Measurements from ENCODE around the gene GPC3.
"Not testable (repeated sequence)": the region's sequence is repeated elsewhere in the genome, so short reads cannot be mapped to it uniquely, and the experiment has no call there.

GPC3 gene

DNA sequence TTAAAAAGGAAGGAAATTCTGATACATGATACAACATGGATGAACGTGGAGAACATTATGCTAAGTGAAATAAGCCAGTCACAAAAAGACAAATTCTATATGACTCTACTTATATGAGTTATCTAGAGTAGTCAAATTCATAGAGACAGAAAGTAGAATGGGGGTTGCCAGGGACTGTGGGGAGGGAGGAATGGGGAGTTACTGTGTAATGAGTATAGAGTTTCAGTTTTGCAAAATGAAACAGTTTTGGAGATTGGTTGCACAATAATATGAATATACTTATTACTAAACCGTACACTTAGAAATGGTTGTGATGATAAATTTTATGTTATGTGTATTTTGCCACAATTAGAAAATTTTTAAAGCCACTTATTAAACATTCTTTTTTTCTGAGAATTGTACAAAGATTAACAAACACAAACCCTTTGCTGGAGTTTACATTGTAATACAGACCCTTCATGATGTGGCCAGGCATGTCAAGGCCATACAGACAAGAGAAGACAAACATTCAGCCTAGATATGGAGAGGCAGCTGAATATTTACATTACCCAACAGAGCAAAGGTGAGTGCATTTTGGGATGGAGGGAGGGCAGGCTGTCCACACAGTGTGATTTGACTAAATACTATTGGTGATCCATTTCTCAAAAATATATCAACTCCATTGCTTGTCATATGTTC lies 21.2 kb upstream of the GPC3 start:
- peaks cover 8% of the 10 kb centered on the region; the same call in 1 of the 2 replicates for H3K4me1 ChIP-seq (ENCODE audit: insufficient read depth, low read length)
- no peak overlapping the region for H3K9ac ChIP-seq (ENCODE audit: low read depth, low read length)
- no peaks in the 10 kb centered on the region for H3K36me3 ChIP-seq (ENCODE audit: insufficient read depth, low read length)
- H3K9me3 ChIP-seq (ENCODE audit: control insufficient read depth, insufficient read depth, low read length): no peaks in the 10 kb centered on the region

- peaks cover 8% of the 10 kb centered on the region; the same call in 1 of the 2 replicates for H3K4me1 ChIP-seq (ENCODE audit: insufficient read depth, low read length)
- no peak overlapping the region for H3K9ac ChIP-seq (ENCODE audit: low read depth, low read length)
Observed at GRCh38 chrX:134004084-134004483, 18.7 kb upstream of the GPC3 start.

DNA sequence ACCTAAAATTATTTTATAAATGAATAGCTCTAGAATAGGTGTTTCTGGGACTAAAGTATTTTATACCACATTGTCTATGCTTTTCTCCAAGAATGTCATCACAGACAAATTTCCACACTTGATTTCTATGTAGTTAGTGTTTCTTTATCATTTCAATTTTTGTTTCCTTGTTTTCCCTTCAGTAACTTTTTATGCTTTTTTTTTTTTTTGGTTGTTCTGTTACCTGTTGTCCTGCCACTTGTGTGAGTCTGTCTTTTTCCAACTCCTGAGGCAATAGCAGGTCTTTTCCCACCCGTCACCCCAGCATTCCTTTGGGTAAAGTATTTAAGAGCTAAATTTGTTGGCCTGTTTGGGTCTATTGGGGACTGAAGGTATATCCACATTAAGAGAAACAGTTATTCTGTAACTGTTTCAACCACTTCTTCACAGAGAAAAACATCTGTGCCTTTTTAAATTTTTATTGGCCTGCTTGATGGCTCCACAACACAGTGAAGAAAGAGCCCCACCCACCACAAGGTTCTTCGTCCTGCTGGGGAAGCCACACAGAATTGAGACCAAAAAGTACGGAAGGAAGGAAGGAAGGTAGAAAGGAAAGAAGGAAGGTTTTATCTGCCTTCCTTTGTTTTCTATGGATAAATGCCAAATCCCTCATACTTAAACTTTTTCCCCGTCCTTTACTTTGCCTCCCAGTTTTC lies 17.7 kb upstream of the GPC3 start:
- Histone ChIP-seq H3K36me3 (ENCODE audit: insufficient read depth, low read length) (no peaks in the 10 kb centered on the region), H3K9ac (ENCODE audit: low read depth, low read length) (no peak overlapping the region), H3K9me3 (ENCODE audit: control insufficient read depth, insufficient read depth, low read length) (no peaks in the 10 kb centered on the region), H3K4me1 (ENCODE audit: insufficient read depth, low read length) (peaks cover 8% of the 10 kb centered on the region; the same call in 1 of the 2 replicates)

More at GRCh38 chrX:134004084-134004483, 18.7 kb upstream of the GPC3 start:
- no peaks in the 10 kb centered on the region for H3K36me3 ChIP-seq (ENCODE audit: insufficient read depth, low read length)
- H3K9me3 ChIP-seq (ENCODE audit: control insufficient read depth, insufficient read depth, low read length): no peaks in the 10 kb centered on the region

GRCh38 chrX:134000260-134001245 lies 15.2 kb upstream of the GPC3 start:
- H3K9me3 ChIP-seq (ENCODE audit: control insufficient read depth, insufficient read depth, low read length): no peaks in the 10 kb centered on the region
- H3K36me3 ChIP-seq (ENCODE audit: insufficient read depth, low read length): no peaks in the 10 kb centered on the region
- H3K4me1 ChIP-seq (ENCODE audit: insufficient read depth, low read length): peaks cover 8% of the 10 kb centered on the region; the same call in 1 of the 2 replicates
- H3K9ac ChIP-seq (ENCODE audit: low read depth, low read length): no peak overlapping the region

DNA sequence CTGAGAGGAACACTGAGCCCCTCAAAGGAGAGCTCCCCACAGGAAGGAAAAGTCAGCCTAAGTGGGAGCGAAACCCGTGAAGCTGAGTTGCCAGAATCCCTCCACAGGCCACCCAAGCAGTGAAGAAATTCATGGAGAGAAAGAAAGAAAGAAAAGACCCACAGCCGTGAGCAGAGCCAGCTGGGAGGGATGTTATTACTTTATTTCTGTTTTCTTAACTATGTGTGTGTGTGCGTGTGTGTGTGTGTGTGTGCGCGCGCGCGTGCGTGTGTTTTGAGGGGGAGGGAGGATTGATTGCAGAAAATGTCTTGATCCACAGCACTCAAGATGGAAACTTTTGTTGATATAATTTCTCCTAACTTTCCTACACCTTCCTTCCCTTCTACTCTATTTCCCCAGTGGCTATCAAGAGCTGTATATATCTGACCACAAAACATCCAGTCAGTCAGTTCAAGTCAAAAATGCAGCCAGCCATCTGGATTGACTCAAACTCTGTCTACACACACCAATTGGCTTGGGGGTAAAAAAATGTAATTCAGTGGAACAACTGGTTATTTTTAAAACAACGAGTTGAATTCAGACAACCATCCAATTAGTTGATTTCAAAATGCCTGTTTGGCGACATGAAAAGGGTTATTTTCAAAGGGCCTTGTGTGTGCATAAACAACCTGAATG lies 13.8 kb upstream of the GPC3 start:
- Histone ChIP-seq H3K9me3 (ENCODE audit: control insufficient read depth, insufficient read depth, low read length) (no peaks in the 10 kb centered on the region), H3K9ac (ENCODE audit: low read depth, low read length) (no peak overlapping the region), H3K4me1 (ENCODE audit: insufficient read depth, low read length) (peaks cover 5% of the 10 kb centered on the region; the same call in 1 of the 2 replicates), H3K36me3 (ENCODE audit: insufficient read depth, low read length) (no peaks in the 10 kb centered on the region)

- no peaks in the 10 kb centered on the region for H3K36me3 ChIP-seq (ENCODE audit: insufficient read depth, low read length)
- H3K9ac ChIP-seq (ENCODE audit: low read depth, low read length): no peak overlapping the region
- H3K9me3 ChIP-seq (ENCODE audit: control insufficient read depth, insufficient read depth, low read length): no peaks in the 10 kb centered on the region
- no peaks in the 10 kb centered on the region for H3K4me1 ChIP-seq (ENCODE audit: insufficient read depth, low read length)
Observed at GRCh38 chrX:133995759-133996158, 10.4 kb upstream of the GPC3 start.

- Histone ChIP-seq H3K36me3 (ENCODE audit: insufficient read depth, low read length) (no peaks in the 10 kb centered on the region), H3K9me3 (ENCODE audit: control insufficient read depth, insufficient read depth, low read length) (no peaks in the 10 kb centered on the region), H3K4me1 (ENCODE audit: insufficient read depth, low read length) (peaks cover 4% of the 10 kb centered on the region; the same call in 1 of the 2 replicates), H3K9ac (ENCODE audit: low read depth, low read length) (no peak overlapping the region)
Observed at GRCh38 chrX:133994576-133994975, 9.2 kb upstream of the GPC3 start.

DNA sequence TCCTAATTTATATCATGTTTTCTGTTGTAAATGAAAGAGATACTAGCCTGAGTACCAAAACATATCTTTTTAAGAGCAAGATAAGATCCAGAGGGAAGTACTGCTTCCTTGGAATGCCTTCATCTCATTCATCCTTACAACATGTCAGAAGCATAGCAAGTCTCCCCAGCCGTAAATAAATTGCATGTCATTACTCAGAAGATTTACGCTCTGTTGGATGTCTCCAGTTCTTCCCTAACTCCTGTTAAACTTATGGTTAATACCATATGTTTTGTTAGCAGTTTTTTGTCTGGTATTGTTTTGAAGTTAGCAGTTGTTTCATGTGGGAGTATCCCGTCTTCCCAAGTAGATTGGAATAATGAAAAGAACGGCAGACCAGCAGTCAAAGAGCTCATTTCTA lies 7.5 kb upstream of the GPC3 start:
- H3K36me3 ChIP-seq (ENCODE audit: insufficient read depth, low read length): no peaks in the 10 kb centered on the region
- no peaks in the 10 kb centered on the region for H3K9me3 ChIP-seq (ENCODE audit: control insufficient read depth, insufficient read depth, low read length)
- peaks cover 12% of the 10 kb centered on the region; the same call in 1 of the 2 replicates for H3K4me1 ChIP-seq (ENCODE audit: insufficient read depth, low read length)
- no peak overlapping the region for H3K9ac ChIP-seq (ENCODE audit: low read depth, low read length)

DNA sequence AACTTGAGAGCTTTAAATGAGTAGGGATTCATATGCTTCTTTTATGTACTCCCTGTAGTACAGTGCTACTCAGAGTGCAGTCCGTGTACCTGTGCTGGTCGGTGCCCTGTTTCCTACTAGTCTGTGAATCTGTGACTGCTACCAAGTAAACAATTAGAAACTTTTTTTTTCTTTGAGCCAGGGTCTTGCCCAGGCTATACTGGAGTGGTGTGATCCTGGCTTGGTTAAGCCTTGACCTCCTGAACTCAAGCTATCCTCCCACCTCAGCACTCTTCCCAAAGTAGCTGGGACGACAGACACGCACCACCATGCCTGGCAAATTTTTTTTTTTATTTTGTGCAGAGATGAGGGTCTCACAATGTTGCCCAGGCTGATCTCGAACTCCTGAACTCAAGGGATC lies 6.4 kb upstream of the GPC3 start:
- Histone ChIP-seq H3K4me1 (ENCODE audit: insufficient read depth, low read length) (peaks cover 12% of the 10 kb centered on the region), H3K9me3 (ENCODE audit: control insufficient read depth, insufficient read depth, low read length) (no peaks in the 10 kb centered on the region), H3K9ac (ENCODE audit: low read depth, low read length) (no peak overlapping the region), H3K36me3 (ENCODE audit: insufficient read depth, low read length) (no peaks in the 10 kb centered on the region)

DNA sequence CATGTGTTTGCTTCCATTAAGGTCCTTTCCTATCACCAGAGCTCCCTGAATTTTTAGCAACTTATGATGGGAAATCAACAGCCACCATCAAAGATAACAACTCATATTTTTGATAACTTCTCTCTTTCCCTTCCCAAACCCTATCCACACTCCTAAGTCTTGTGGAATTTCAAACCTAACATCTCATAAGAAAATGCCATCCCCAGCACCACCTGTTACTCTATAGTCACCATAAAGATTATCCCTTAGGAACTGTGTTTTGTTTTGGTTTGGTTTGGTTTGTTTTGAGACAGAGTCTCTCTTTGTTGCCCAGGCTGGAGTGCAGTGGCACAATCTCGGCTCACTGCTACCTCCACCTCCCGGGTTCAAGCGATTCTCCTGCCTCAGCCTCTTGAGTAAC lies 5.7 kb upstream of the GPC3 start:
- not testable (repeated sequence) for H3K9ac ChIP-seq (ENCODE audit: low read depth, low read length); H3K36me3 ChIP-seq (ENCODE audit: insufficient read depth, low read length); H3K9me3 ChIP-seq (ENCODE audit: control insufficient read depth, insufficient read depth, low read length)
- H3K4me1 ChIP-seq (ENCODE audit: insufficient read depth, low read length): peaks cover 12% of the 10 kb centered on the region

- Histone ChIP-seq H3K36me3 (ENCODE audit: insufficient read depth, low read length) (no peaks in the 10 kb centered on the region), H3K4me1 (ENCODE audit: insufficient read depth, low read length) (peaks cover 12% of the 10 kb centered on the region), H3K9me3 (ENCODE audit: control insufficient read depth, insufficient read depth, low read length) (no peaks in the 10 kb centered on the region), H3K9ac (ENCODE audit: low read depth, low read length) (no peak overlapping the region)
Observed at GRCh38 chrX:133989993-133990392, 4.6 kb upstream of the GPC3 start.

GRCh38 chrX:133989490-133989889 lies 4.1 kb upstream of the GPC3 start:
- no peak overlapping the region for H3K9ac ChIP-seq (ENCODE audit: low read depth, low read length)
- H3K4me1 ChIP-seq (ENCODE audit: insufficient read depth, low read length): peaks cover 12% of the 10 kb centered on the region
- no peaks in the 10 kb centered on the region for H3K9me3 ChIP-seq (ENCODE audit: control insufficient read depth, insufficient read depth, low read length)
- H3K36me3 ChIP-seq (ENCODE audit: insufficient read depth, low read length): no peaks in the 10 kb centered on the region

DNA sequence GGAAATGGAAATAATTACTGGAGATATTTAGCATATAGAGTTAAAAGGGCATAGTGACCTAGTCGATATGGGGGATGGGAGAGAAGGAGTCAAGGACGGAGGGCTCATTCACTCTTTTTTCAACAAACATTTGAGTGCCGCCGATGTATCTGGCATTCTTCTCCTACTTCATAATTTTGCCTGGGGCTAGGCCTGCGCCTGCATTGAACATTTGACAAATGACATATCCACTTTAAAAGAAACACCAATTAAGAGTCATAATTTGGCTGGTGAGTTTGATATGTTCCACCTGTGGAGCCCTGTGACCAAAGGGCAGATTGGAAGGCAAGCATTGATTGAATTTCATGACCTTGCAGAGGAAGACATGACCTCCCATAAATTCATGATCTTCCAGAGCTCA lies 2.6 kb upstream of the GPC3 start:
- Histone ChIP-seq H3K9ac (ENCODE audit: low read depth, low read length) (no peak overlapping the region), H3K9me3 (ENCODE audit: control insufficient read depth, insufficient read depth, low read length) (no peaks in the 10 kb centered on the region), H3K36me3 (ENCODE audit: insufficient read depth, low read length) (no peaks in the 10 kb centered on the region), H3K4me1 (ENCODE audit: insufficient read depth, low read length) (peaks cover 14% of the 10 kb centered on the region)

GRCh38 chrX:133987188-133987587 lies 1.8 kb upstream of the GPC3 start:
- no peaks in the 10 kb centered on the region for H3K36me3 ChIP-seq (ENCODE audit: insufficient read depth, low read length)
- H3K4me1 ChIP-seq (ENCODE audit: insufficient read depth, low read length): peaks cover 22% of the 10 kb centered on the region
- no peaks in the 10 kb centered on the region for H3K9me3 ChIP-seq (ENCODE audit: control insufficient read depth, insufficient read depth, low read length)
- no peak overlapping the region for H3K9ac ChIP-seq (ENCODE audit: low read depth, low read length)

Data from ES-I3 (cell line).